Bone marrow (tissue), 2 donors: ENCODE results near the gene EIF1.
A peak's percentile ranks its signal among the peaks of the same experiment; 100 is the strongest.
"Not testable (repeated sequence)": the region's sequence is repeated elsewhere in the genome, so short reads cannot be mapped to it uniquely, and the experiment has no call there.

Experiments used
- DNase-seq, 2 donors: peaks; one replicate each; lab custom pipeline; 2025; lab: John Stamatoyannopoulos, UW

EIF1 gene

DNA sequence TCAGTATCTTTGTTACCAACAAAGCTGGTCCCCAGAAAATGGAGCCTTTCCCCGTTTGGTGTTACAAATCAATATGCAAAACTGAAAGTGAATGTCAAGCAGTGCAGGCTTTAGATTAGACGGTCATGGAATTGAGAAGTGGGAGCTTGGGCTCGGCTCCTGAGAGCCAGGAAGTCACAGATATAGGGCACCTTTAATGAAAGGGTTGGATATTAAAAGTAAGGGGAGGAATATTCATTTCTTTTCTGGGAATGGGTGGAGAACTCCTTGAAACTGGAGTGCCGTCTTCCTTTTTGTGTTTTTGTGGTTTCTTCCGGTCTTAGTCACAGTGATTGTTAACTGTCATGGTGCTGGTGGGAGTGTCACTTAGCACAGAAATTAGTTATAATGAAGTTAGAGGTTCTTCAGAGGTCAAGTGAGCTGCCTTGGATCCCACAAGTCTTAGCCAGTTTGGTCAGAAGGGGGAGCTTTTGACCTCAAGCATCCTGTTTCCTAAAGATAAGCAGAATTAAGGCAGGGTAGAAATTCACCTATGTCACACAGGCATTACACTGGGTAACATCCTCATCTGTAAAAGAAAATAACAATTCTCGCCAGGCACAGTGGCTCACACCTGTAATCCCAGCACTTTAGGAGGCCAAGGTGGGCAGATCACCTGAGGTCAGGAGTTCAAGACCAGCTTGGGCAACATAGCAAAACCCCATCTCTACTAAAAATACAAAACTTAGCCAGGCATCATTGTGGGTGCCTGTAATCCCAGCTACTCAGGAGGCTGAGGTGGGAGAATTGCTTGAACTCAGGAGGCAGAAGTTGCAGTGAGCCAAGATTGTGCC, 9.6 kb upstream of the EIF1 start:
- DNase-seq = peak; percentile 51 to 90

DNA sequence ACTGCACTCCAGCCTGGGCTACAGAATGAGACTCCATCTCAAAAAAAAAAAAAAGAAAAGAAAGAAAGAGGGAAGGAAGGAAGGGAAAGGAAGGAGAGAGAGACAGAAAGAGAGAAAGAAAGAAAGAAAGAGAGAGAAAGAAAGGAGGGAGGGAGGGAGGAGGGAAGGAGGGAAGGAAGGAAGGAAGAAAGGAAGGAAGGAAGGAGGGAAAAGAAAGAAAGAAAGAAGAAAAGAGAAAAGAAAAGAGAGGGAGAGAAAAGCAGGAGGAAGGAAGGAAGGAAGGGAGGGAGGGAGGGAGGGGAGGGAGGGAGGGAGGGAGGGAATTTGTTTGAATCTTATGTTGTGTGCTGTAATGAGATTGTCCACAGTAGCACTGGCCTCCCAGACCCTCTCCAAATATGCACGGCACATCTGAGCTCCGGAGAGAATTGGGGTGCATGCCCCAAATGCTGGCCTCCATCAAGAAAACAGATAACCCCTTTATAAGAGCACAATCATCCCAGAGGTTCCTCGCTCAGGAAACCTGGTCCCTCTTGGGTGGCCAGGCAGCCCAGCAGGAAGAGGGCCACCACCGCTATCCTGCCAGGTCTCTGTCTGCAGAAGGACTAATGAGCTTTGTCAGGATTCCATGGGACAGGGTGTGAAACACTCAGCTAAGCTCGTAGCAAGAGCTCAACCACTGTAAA, 8.8 kb upstream of the EIF1 start:
- no peak for DNase-seq

DNA sequence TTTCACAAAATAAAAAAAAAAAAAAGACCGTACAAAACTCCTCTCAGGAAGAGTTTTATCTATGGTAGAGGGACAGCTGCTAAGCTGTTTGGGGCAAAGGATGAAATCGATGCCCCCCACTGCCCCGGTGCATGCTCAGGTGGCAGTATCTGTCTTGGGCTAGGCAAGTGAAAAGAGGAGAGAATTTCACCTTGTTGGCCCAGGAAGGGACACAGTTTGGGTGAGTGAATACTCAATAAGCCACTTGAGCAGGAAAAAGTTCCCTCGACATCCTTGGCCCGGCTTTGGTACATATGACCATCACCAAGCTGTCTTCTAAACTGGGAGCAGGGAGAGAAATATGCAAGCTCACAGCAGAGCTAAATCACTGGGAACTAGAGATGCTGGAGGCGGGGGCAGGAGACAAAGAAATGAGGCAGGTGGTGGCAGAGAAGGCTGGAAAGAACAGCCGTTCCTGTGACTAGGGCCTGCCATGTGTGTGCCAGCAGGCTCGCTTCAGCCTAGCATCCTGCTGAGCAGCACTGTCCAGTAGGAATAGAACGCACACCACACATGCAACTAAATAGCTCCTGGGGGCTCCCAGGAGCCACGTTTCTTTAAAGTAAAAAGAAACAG, 8.2 kb upstream of the EIF1 start:
- DNase-seq = no peak

DNA sequence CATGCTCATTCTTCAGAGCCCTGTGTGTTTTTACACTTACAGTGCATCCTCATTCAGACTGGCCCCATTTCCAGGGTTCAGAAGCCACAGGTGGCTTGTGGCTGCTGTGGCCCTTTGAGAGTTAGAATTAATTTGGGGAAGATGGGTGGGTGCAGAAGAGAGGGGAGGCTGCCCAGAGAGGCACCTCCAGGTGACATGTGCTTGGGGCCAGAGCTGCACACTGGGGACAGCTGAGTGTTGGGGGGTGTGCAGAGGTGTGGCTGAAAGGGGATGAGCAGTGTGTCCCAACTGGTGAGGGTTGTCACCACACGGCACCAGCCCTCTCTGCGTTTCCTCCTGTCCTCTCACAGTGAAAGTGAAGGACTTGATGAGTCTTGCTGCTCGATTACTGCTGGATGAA, 6.9 kb upstream of the EIF1 start:
- no peak for DNase-seq

DNA sequence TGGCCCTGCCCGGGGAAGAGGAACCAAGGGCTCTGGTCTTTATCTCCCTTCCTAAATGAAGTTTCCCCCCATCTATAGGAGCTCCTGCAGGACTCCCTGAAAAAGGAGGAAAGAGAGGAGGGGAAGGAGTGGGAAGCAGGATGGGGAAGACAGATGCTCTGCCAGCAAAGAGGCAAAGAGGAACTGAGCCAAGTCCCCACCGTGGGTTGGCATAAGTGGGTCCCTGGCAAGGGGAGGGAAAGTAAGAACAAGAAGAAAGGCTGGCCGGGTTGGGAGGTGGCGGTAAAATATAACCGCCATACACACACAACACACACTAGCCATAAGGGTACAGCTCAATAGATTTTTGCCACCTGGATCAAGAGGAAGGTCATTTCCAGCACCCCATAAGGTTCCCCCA, 6.1 kb upstream of the EIF1 start:
- no peak for DNase-seq

DNA sequence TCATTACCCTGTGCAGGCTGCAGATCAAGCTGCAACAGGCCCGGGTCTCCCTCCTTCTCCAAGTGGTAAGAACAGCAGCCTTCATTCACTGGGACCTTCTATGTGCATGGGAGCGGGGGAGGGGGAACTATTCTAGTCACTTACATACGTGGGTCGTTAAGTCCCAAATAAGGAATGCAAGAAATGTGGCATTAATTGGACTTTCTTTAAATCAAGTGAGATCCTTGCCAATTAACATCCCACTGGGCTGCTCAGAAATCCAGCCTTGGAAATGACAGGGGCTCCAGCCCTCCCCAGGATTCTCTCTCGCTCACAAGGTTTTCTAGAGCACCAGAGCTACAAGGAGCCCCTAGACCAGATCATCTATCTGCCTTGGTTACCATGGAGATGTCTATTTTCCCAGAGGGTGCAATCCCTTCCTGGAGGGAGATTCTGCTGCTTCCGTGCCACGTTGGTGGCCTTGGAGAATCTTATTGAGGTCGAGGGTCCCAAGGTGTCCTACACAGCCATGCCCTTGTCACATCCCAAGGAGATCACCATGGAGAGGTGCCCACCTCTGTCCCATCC, 5.2 kb upstream of the EIF1 start:
- DNase-seq = no peak

DNA sequence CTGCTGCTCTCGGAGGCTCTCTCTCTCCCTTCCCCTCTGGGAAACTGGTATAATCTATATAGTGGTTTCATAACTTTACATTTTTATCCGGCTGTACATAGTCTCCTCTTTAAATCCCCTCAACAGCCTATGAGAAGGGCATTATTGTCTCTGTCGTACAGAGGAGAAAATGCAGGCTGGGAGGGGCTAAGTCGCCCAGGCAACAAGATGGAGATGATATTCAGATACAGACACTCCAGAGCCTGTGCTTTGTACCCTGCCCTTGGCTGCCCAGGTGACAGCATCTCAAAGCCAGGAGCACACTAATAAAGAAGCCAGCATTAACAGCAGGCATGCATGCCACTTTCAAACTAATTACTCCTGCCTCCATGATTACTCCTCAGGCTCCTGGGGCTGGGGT, 4.7 kb upstream of the EIF1 start:
- no peak for DNase-seq

DNA sequence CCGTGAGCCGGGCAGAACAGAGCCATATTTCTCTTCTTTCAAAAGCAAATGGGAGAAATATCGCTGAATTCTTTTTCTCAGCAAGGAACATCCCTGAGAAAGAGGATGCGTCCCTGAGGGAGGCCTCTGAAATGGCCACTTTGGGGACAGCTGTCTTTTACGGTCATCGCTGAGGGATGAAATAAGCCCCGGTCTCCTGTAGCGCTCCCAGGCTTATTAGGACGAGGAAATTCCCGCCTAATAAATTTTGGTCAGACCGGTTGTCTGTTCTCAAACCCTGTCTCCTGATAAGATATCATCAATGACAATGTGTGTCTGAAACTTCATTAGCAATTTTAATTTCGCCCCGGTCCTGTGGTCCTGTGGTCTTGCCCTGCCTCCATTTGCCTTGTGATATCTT, 2.9 kb upstream of the EIF1 start:
- not testable (repeated sequence) for DNase-seq

DNA sequence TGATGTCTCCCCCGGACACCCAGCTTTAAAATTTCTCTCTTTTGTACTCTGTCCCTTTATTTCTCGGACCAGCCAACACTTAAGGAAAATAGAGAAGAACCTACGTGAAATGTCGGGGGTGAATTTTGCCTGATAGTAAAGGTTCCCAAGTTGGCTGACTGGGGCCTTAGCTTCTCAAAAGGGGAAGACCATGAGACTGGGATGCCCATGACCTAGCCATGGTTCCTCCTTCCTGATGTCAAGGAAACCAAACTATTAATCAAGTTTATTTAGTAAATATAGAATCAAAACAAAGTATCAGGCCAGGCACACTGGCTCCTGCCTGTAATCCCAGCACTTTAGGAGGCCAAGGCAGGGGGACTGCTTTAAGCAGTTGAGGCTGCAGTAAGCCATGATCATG, 2.4 kb upstream of the EIF1 start:
- DNase-seq = no peak

DNA sequence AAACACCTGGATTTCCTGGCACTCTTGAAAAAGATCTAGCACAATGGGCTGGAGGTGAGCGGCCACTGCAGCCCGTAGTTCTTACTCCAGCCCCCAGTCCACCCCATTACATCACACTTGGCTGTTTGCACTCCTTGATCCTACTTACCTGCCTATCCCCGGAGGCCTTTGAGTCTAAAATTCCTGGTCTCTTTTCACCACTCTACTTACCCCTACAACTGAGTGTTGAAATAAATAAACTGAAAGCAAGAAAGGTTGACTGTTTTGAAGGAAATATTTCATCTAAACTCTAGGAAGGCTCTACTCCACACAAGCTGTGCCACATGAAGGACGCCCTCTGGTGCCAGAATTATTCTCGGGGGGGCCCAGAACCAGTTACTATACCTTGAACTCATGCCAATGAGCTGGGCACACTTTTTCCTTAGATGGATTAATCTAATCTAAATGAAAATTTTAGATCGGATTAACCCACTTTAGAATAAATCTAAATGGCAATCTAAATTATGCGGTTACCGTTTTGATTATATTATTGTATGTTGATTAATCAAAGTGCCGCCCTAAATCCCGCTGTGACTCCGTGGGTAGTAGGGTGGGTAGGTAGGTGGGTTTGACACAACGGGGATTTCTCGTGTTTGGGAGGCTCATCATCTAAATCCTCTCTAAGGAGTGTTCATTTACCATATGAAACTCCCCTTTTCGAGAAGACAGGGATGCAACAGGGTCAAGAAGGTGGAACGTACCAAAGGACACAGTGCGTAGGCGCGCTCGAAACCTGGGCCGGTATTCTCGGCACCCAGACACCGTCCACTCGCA, 651 bp upstream of the EIF1 start:
- DNase-seq = peak in 1 of 2 donors; percentile 56

DNA sequence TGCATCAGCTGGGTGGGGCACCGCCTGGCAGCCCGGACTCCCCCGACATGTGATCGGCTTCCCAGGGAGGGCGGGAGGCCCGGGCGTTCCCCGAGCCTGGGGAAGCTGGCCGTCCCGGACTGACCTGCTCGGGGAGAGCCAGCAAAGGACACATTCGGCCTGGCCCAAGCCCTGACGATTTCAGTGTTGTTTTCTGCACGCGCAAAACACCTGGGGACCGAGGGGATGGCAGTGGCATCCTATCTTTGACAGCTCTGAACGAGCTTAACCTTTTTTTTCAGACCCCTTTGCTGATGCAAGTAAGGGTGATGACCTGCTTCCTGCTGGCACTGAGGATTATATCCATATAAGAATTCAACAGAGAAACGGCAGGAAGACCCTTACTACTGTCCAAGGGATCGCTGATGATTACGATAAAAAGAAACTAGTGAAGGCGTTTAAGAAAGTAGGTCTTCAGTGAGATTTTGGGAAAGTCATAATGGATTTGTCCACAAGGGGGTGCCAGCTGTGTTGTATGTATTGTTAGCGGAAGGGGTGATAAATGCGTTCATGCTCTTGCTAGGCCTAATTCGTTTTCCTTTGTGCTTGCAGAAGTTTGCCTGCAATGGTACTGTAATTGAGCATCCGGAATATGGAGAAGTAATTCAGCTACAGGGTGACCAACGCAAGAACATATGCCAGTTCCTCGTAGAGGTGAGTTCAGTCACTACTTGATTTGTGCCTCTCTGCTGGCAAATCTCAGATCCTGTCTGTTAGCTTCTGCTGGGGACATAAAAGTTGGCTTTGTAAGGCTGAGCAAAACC, 1.0 kb downstream of the EIF1 start:
- DNase-seq = peak; percentile 17 to 35

DNA sequence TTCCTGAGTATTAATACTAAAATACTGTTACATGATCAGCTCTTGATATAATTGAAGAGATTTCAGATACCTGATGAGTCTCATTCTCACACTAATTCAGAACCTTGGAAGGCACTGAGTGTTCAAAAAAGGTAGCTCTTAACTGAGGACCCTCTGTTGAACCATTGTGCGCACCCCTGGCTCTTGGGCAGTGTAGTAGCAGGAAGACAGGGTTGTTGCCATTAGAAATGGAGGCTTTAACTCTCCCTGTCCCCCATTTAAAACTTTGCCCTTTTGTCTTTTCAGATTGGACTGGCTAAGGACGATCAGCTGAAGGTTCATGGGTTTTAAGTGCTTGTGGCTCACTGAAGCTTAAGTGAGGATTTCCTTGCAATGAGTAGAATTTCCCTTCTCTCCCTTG, 1.8 kb downstream of the EIF1 start:
- no peak for DNase-seq

DNA sequence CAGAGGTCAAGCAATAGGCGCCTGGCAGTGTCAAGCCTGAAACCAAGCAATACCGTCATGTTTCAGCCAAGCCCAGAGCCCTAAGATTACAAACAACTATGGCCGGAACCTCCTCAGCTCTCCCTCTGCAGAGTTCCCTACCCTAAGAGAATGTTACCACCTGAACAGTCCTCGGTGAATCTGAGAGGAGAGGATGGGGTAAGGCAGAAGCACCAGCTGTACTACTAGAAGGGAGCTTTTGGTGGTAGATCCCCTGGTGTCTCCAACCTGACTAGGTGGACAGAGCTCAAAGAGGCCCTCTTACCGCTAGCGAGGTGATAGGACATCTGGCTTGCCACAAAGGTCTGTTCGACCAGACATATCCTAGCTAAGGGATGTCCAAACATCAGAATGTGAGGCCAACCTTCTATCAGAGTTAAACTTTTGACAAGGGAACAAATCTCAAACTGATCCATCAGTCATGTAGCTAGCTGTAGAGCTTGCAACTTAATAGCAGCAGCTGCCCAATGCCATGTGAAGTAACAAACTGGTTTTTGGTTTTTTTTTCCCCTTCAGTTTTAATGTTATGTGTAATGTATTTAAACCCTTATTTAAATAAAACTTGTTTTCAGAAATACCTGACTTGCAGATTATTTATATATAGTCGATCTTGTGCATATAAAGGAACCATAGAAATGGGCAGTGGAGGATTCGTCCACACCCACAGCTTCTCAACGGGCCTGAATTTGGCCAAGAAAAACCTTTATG, 2.5 kb downstream of the EIF1 start:
- no peak for DNase-seq

DNA sequence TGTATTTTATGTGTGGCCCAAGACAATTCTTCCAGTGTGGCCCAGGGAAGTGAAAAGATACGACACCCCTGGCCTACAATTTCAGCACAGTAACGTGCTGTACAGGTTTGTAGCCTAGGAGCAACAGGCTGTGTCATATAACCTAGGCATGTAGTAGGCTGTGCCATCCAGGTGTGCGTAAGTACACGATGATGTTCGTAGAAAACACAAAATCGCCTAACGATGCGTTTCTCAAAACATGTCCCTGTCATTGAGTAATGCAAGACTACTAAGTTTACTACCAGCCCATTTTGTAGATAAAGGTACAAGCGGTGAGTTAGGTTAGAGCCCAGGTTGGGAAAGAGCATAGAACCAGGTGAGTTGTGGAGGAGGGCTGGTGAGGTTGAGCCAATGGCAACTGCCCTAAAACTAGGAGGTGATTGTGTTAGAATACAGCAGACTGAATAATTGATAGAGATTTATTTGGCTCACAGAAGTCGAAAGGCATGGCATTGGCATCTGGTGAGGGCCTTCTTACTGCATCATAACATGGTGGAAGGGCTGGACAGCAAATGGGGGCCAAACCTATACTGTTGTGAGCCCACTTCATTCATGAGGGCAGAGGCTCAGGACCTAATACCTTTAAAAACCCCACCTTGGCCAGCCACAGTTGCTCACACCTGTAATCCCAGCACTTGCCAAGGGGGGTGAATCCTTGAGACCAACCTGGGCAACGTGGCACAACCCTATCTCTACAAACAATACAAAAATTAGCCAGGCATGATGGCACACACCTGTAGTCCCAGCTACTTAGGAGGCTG, 4.2 kb downstream of the EIF1 start:
- no peak for DNase-seq

DNA sequence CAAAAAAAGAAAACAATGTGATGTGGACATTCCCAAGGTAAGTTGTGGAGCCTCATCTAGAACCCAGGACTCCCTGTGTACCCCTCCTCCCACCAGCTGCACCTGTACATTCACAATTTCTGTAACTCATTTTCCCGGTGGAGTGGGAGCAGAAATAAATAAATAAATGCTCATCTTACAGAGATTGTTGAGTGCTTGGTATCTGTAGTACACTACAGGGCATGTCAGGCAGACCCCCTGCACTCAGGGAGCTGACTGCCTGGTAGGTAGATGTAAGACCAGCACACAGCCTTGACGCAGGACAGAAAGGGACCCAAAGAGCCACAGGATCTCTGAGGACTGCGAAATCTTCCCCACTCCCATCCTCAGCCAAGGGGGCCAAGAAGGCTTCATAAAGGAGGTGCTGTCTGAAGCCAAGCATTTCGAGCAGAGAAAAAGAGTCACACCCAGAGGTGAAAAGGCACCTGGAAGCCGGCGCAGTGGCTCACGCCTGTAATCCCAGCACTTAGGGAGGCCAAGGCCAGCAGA, 6.5 kb downstream of the EIF1 start:
- no peak for DNase-seq

DNA sequence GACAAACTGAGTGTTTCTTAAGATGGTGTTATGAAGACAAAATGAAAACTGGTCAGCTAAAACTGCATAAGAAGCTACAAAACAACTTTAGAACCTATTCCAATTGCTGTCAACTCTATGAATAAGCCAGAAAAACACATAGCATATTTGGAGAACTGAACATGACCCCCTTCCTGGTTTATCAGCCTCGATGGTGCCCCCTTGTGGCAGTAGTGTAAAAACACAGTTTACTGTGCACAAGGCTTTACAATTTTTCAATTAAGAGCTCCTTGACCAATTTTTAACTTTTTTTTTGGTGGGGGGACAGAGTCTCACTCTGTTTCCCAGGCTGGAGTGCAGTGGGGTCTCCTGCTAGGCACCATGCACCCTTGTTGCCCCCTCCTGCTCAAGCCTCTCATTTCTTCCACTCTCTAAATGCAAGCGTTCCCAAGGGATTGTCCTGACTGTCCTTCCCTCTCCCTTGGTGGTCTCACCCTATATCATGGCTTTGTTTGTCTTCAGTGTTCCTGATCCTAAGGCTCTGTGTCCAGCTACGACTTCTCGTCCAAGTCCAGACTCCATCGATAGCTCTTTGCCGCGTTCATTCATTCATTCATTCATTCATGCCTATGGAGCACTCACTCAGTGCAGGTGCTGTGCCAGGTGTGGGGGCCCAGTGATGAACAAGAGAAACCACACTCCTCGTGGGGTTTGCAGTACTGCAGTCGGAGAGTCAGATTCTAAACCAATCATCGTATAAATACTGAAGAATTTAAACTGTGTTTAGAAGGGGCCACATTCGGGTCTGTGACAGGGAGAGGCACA, 7.5 kb downstream of the EIF1 start:
- DNase-seq = peak in 1 of 2 donors; percentile 48

DNA sequence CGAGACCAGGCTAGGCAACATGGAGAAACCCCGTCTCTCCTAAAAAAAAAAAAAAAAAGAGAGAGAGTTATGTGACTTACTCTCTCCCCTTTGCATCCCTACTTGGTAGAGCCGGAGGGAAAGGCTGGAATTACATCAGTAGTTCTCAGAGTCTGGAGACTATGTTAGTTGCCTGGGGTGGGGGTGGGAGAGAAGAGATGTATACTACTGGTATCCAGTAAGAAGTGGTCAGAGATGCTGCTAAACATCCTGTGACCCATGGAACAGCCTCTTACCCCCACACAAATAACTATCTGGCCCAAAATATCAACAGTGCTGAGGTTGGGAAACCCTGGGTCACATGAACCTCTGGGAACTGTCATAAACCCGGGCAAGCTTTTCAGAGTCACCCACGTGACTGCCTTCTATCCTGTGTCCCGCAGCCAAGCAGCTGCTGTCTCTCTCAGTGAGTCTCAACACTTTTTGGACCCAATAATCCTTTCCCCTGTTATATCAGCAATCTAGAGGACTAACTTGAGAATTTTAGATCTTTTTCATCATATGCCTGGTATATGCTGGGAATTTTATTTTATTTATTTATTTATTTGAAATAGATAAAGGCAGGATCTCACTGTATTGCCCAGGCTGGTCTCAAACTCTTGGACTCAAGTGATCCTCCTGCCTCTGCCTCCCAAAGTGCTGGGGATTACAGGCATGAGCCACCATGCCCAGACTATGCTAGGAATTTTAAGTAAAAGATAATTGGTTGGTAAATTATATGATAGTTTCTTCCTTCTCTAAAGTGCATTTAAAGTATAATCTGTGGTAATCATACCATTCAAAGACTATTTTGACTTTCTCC, 8.7 kb downstream of the EIF1 start:
- DNase-seq = no peak

DNA sequence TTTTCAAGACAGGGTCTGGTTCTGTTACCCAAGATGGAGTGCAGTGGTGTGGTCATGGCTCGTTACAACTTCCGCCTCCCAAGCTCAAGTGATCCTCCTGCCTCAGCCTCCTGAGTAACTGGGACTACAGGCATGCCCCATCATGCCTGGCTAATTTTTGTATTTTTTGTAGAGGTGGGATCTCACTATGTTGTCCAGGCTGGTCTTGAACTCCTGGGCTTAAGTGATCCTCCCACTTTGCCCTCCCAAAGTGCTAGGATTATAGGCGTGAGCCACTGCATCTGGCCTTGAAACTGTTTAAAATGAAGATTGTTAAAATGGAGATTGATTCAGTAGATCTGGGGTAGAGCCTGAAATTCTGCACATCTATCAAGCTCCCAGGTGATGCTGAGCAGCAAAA, 12.2 kb downstream of the EIF1 start:
- DNase-seq = not testable (repeated sequence)
